HG03442 (cell line): ENCODE results near the gene ARFGAP2.

Source experiments
- ATAC-seq: cut with Tn5 transposase; IDR thresholded peaks from one replicate; pipeline ENCODE4 v1.9.1; 2021; ENCODE audit warnings: mild to moderate bottlenecking, moderate library complexity; ENCODE audit not compliant: unreplicated experiment

The ARFGAP2 gene

GRCh38 chr11:47171856-47172255 lies 4.8 kb downstream of the ARFGAP2 start:
- no peak for ATAC-seq

GRCh38 chr11:47171061-47171838 lies 5.4 kb downstream of the ARFGAP2 start:
- no peak for ATAC-seq

GRCh38 chr11:47166368-47166767 lies 10.3 kb downstream of the ARFGAP2 start:
- no peak for ATAC-seq

- no peak for ATAC-seq
Measured at GRCh38 chr11:47165253-47165840, 11.3 kb downstream of the ARFGAP2 start.

GRCh38 chr11:47164321-47164720 lies 12.4 kb downstream of the ARFGAP2 start:
- ATAC-seq: no peak

- ATAC-seq: no peak
Measured at GRCh38 chr11:47163898-47164297, 12.8 kb downstream of the ARFGAP2 start.

DNA sequence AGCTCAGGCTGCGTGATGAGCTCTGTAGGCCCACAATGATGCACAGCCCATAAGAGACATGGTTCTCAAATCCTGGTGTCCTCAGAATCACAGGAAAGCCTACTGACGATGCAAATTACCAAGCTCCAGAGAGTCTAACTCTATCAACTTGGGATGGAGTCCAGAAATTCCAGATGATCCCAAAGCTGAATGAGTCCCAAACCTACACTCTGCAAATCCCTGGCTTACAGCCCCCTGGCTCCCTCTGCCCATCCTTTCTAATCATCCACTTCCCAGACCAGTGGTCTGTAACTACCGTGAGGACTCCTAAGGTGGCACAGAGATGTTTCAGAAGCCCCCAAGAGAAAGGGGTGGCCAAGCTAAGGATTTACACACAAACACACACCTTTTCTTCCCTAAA lies 13.5 kb downstream of the ARFGAP2 start:
- no peak for ATAC-seq

DNA sequence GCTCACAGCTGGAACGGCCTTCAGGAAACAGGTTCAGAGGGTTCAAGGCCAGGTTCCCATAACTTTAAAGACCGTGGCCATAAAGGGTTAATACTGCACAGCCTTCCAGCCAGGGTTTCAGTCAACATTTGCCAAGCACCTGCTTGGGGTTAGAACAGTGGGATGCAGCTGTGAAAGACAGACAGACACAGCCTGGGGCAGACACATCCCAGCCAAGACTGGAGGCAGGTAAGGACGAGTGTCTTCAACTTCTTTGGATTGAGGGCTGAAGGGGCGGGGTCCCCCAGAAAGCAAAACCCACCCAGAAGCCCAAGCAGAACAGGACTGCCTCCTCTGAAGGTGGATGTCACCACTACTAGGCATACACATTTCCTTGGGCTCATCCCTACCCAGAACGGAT lies 14.3 kb downstream of the ARFGAP2 start:
- ATAC-seq: no peak

- ATAC-seq: no peak
Measured at GRCh38 chr11:47161890-47162289, 14.8 kb downstream of the ARFGAP2 start.

- no peak for ATAC-seq
Measured at GRCh38 chr11:47161134-47161854, 15.4 kb downstream of the ARFGAP2 start.

DNA sequence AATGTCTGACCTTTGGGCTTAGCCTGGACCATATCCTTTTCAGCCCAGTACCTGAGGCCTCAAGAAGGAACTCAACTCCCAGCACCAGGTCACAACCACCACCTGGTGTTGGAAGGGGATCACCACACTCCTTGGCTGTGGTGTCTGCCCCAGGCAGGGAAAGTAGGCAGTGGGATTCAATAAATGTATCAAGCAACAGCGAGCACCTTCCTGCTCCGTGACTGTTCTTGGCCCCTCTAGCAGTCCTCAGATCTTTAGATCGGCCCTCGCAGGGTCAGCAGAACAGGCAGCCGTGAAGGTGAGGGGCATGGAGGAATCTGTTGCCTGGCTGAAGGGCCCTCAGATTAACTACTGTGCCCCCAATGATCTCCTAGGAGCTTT lies 15.9 kb downstream of the ARFGAP2 start:
- ATAC-seq: no peak

GRCh38 chr11:47158242-47158641 lies 18.4 kb downstream of the ARFGAP2 start:
- ATAC-seq: no peak

GRCh38 chr11:47157805-47158204 lies 18.9 kb downstream of the ARFGAP2 start:
- no peak for ATAC-seq

DNA sequence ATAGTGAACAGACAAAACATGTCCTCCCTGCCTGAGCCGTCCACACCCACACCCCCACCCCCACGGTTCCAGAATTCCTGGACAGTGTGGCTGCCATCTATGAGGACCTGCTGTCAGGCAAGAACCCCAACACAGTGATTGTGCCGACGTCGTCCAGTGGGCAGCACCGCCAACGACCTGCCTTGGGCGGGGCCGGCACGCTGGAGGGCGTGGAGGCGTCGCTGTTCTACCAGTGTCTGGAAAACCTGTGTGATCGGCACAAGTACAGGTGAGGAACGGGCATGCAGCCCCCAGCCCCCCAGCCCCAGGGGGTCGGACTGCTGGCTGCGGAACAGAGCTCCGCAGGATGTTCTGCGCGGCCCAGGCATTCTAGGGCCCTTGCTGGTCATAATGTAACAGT lies 19.7 kb downstream of the ARFGAP2 start:
- ATAC-seq: no peak

DNA sequence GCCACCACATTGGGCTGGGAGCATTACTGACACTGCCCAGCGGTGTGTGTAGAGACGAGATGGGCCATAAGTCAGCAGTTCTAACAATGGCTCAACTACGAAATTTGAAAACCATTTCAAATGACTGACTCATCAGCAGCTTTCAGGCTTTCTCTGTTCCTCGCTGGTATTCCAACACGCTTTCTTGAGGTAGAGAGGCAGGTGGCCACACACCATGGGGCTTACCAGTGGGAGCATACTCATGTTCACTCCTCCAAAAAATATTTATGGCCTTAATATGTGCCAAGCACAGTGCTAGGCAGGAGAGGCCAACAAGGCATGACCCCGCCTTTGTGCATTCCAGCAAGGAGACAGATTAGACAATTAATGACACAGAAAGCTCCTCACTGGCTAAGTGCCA lies 20.3 kb downstream of the ARFGAP2 start:
- ATAC-seq: no peak

GRCh38 chr11:47155879-47156278 lies 20.8 kb downstream of the ARFGAP2 start:
- ATAC-seq: no peak

- ATAC-seq: no peak
Measured at GRCh38 chr11:47154616-47155570, 21.8 kb downstream of the ARFGAP2 start.

- ATAC-seq: no peak
Measured at GRCh38 chr11:47152953-47153950, 23.4 kb downstream of the ARFGAP2 start.

GRCh38 chr11:47152126-47152952 lies 24.3 kb downstream of the ARFGAP2 start:
- no peak for ATAC-seq
